HG03469 (cell line): ENCODE results near the gene CADPS.
"Not testable (repeated sequence)": the region's sequence is repeated elsewhere in the genome, so short reads cannot be mapped to it uniquely, and the experiment has no call there.

Experiments used
- ATAC-seq: cut with Tn5 transposase; IDR thresholded peaks from one replicate; pipeline ENCODE4 v1.9.1; 2021; ENCODE audit warnings: mild to moderate bottlenecking, moderate library complexity, moderate number of reproducible peaks; ENCODE audit not compliant: unreplicated experiment

The CADPS gene

GRCh38 chr3:62604298-62604697, 270.9 kb downstream of the CADPS start:
- ATAC-seq, result no peak

GRCh38 chr3:62602987-62603386, 272.2 kb downstream of the CADPS start:
- no peak for ATAC-seq

- no peak for ATAC-seq
These were observed 273.0 kb downstream of the CADPS start for GRCh38 chr3:62602129-62602770.

GRCh38 chr3:62601238-62602070, 273.8 kb downstream of the CADPS start:
- ATAC-seq, result no peak

GRCh38 chr3:62600033-62600432, 275.2 kb downstream of the CADPS start:
- no peak for ATAC-seq

- ATAC-seq, result no peak
These were observed 277.7 kb downstream of the CADPS start for GRCh38 chr3:62597491-62597890.

GRCh38 chr3:62592408-62592807, 282.8 kb downstream of the CADPS start:
- no peak for ATAC-seq

- no peak for ATAC-seq
These were observed 286.1 kb downstream of the CADPS start for GRCh38 chr3:62589078-62589477.

- no peak for ATAC-seq
These were observed 287.6 kb downstream of the CADPS start for GRCh38 chr3:62587579-62588031.

- ATAC-seq, result no peak
These were observed 288.0 kb downstream of the CADPS start for GRCh38 chr3:62587169-62587568.

- no peak for ATAC-seq
These were observed 288.9 kb downstream of the CADPS start for GRCh38 chr3:62586356-62586755.

GRCh38 chr3:62585861-62586260, 289.4 kb downstream of the CADPS start:
- no peak for ATAC-seq

- no peak for ATAC-seq
These were observed 290.6 kb downstream of the CADPS start for GRCh38 chr3:62584636-62585035.

GRCh38 chr3:62582495-62583172, 292.6 kb downstream of the CADPS start:
- no peak for ATAC-seq

GRCh38 chr3:62580485-62580884, 294.7 kb downstream of the CADPS start:
- not testable (repeated sequence) for ATAC-seq

- no peak for ATAC-seq
These were observed 298.1 kb downstream of the CADPS start for GRCh38 chr3:62577153-62577552.

- ATAC-seq, result no peak
These were observed 300.8 kb downstream of the CADPS start for GRCh38 chr3:62574266-62574898.

GRCh38 chr3:62571916-62572315, 303.3 kb downstream of the CADPS start:
- no peak for ATAC-seq

GRCh38 chr3:62570888-62571287, 304.3 kb downstream of the CADPS start:
- no peak for ATAC-seq

GRCh38 chr3:62569609-62570008, 305.6 kb downstream of the CADPS start:
- ATAC-seq, result no peak
